ENCODE measurements around the gene LIME1. TPM values are rescaled to one million over a fixed set of nuclear protein-coding genes. Genes with fewer than 3 reads are reported as not detected.
"Not testable (repeated sequence)": the region's sequence is repeated elsewhere in the genome, so short reads cannot be mapped to it uniquely, and the experiment has no call there.

LIME1 gene
- total RNA-seq, 1 donor from 2014 or later: 0.53 TPM

GRCh38 chr20:63771046-63771707 lies 34.7 kb downstream of the LIME1 start:
- FAIRE-seq (no peak), DNase-seq (ENCODE audit: low read depth) (no peak)
- no peak for TF ChIP-seq CTCF (IDR thresholded peaks at IDR 0.05; ENCODE audit: insufficient read depth, low read length, severe bottlenecking)
- peaks cover 6% of the 10 kb centered on the region for H3K27me3 ChIP-seq (ENCODE audit: control insufficient read depth, insufficient read depth, low read length)
- no peaks in the 10 kb centered on the region for H3K36me3 ChIP-seq (ENCODE audit: control insufficient read depth, insufficient read depth, low read length)
- H3K4me3 ChIP-seq (ENCODE audit: low read depth, low read length): no peak overlapping the region

- peaks cover 6% of the 10 kb centered on the region for H3K27me3 ChIP-seq (ENCODE audit: control insufficient read depth, insufficient read depth, low read length)
- no peak for FAIRE-seq
- TF ChIP-seq CTCF (IDR thresholded peaks at IDR 0.05; ENCODE audit: insufficient read depth, low read length, severe bottlenecking): no peak
Measured at GRCh38 chr20:63772781-63773518, 36.5 kb downstream of the LIME1 start.

GRCh38 chr20:63773571-63774241 lies 37.2 kb downstream of the LIME1 start:
- no peak overlapping the region for H3K4me3 ChIP-seq (ENCODE audit: low read depth, low read length)
- FAIRE-seq (no peak), DNase-seq (ENCODE audit: low read depth) (no peak)
- peaks cover 6% of the 10 kb centered on the region for H3K27me3 ChIP-seq (ENCODE audit: control insufficient read depth, insufficient read depth, low read length)
- no peak for TF ChIP-seq CTCF (IDR thresholded peaks at IDR 0.05; ENCODE audit: insufficient read depth, low read length, severe bottlenecking)
- no peaks in the 10 kb centered on the region for H3K36me3 ChIP-seq (ENCODE audit: control insufficient read depth, insufficient read depth, low read length)

More at GRCh38 chr20:63772781-63773518, 36.5 kb downstream of the LIME1 start:
- Histone ChIP-seq H3K4me3 (ENCODE audit: low read depth, low read length) (no peak overlapping the region), H3K36me3 (ENCODE audit: control insufficient read depth, insufficient read depth, low read length) (no peaks in the 10 kb centered on the region)
- DNase-seq (ENCODE audit: low read depth): no peak

GRCh38 chr20:63774306-63774705 lies 37.8 kb downstream of the LIME1 start:
- Histone ChIP-seq H3K27me3 (ENCODE audit: control insufficient read depth, insufficient read depth, low read length) (peaks cover 6% of the 10 kb centered on the region), H3K36me3 (ENCODE audit: control insufficient read depth, insufficient read depth, low read length) (no peaks in the 10 kb centered on the region), H3K4me3 (ENCODE audit: low read depth, low read length) (no peak overlapping the region)
- TF ChIP-seq CTCF (IDR thresholded peaks at IDR 0.05; ENCODE audit: insufficient read depth, low read length, severe bottlenecking): no peak
- DNase-seq (ENCODE audit: low read depth): no peak
- no peak for FAIRE-seq

GRCh38 chr20:63775096-63775978 lies 38.9 kb downstream of the LIME1 start:
- peaks cover 6% of the 10 kb centered on the region for H3K27me3 ChIP-seq (ENCODE audit: control insufficient read depth, insufficient read depth, low read length)
- no peak for FAIRE-seq
- H3K36me3 ChIP-seq (ENCODE audit: control insufficient read depth, insufficient read depth, low read length): no peaks in the 10 kb centered on the region
- no peak for DNase-seq (ENCODE audit: low read depth)
- no peak overlapping the region for H3K4me3 ChIP-seq (ENCODE audit: low read depth, low read length)
- TF ChIP-seq CTCF (IDR thresholded peaks at IDR 0.05; ENCODE audit: insufficient read depth, low read length, severe bottlenecking): peak; percentile 73

- not testable (repeated sequence) for H3K36me3 ChIP-seq (ENCODE audit: control insufficient read depth, insufficient read depth, low read length); DNase-seq (ENCODE audit: low read depth); H3K27me3 ChIP-seq (ENCODE audit: control insufficient read depth, insufficient read depth, low read length); FAIRE-seq; H3K4me3 ChIP-seq (ENCODE audit: low read depth, low read length)
Measured at GRCh38 chr20:63776875-63777274, 40.4 kb downstream of the LIME1 start.
